Measurements from ENCODE around the gene DEFB108B.
"Not testable (repeated sequence)": the region's sequence is repeated elsewhere in the genome, so short reads cannot be mapped to it uniquely, and the experiment has no call there.

DEFB108B gene

GRCh38 chr11:71813481-71814355 lies 19.3 kb upstream of the DEFB108B start:
- DNase-seq (ENCODE audit: low read depth in 2 of 2), result peak; percentile 58 to 69

- not testable (repeated sequence) for DNase-seq (ENCODE audit: low read depth in 2 of 2)
These were observed 11.5 kb upstream of the DEFB108B start for GRCh38 chr11:71821539-71821938.

- DNase-seq (ENCODE audit: low read depth in 2 of 2), result not testable (repeated sequence)
These were observed 3.8 kb upstream of the DEFB108B start for GRCh38 chr11:71829247-71829646.

GRCh38 chr11:71829686-71830085 lies 3.3 kb upstream of the DEFB108B start:
- not testable (repeated sequence) for DNase-seq (ENCODE audit: low read depth in 2 of 2)

GRCh38 chr11:71842720-71843119 lies 9.7 kb downstream of the DEFB108B start:
- DNase-seq (ENCODE audit: low read depth in 2 of 2), result not testable (repeated sequence)

GRCh38 chr11:71843355-71843754 lies 10.4 kb downstream of the DEFB108B start:
- DNase-seq (ENCODE audit: low read depth in 2 of 2), result not testable (repeated sequence)

GRCh38 chr11:71843858-71844257 lies 10.9 kb downstream of the DEFB108B start:
- no peak for DNase-seq (ENCODE audit: low read depth in 2 of 2)

GRCh38 chr11:71853895-71854294 lies 20.9 kb downstream of the DEFB108B start:
- not testable (repeated sequence) for DNase-seq (ENCODE audit: low read depth in 2 of 2)

- DNase-seq (ENCODE audit: low read depth in 2 of 2), result not testable (repeated sequence)
These were observed 22.9 kb downstream of the DEFB108B start for GRCh38 chr11:71855880-71856279.

GRCh38 chr11:71860835-71861234 lies 27.8 kb downstream of the DEFB108B start:
- not testable (repeated sequence) for DNase-seq (ENCODE audit: low read depth in 2 of 2)

GRCh38 chr11:71863978-71864627 lies 31.1 kb downstream of the DEFB108B start:
- not testable (repeated sequence) for DNase-seq (ENCODE audit: low read depth in 2 of 2)

GRCh38 chr11:71867209-71867608 lies 34.2 kb downstream of the DEFB108B start:
- not testable (repeated sequence) for DNase-seq (ENCODE audit: low read depth in 2 of 2)

GRCh38 chr11:71869931-71870330 lies 36.9 kb downstream of the DEFB108B start:
- not testable (repeated sequence) for DNase-seq (ENCODE audit: low read depth in 2 of 2)

GRCh38 chr11:71870661-71871060 lies 37.7 kb downstream of the DEFB108B start:
- DNase-seq (ENCODE audit: low read depth in 2 of 2), result not testable (repeated sequence)

GRCh38 chr11:71876262-71876661 lies 43.3 kb downstream of the DEFB108B start:
- not testable (repeated sequence) for DNase-seq (ENCODE audit: low read depth in 2 of 2)

- DNase-seq (ENCODE audit: low read depth in 2 of 2), result not testable (repeated sequence)
These were observed 45.1 kb downstream of the DEFB108B start, which contains the start of gene DEFB131B for GRCh38 chr11:71878059-71878458. Gene DEFB131B, plus strand, starts transcription at chr11:71878453. Its CDS starts 0 bp downstream, at chr11:71878453.

- DNase-seq (ENCODE audit: low read depth in 2 of 2), result not testable (repeated sequence)
These were observed 52.8 kb downstream of the DEFB108B start for GRCh38 chr11:71885806-71886205.

Measured in activated CD8-positive, alpha-beta memory T cell treated with anti-CD3 and anti-CD28 coated beads for 4 hours (primary cell).